Neutrophil (primary cell): ENCODE measurements around the gene GPBP1L1.

Source experiments
- H3K27ac ChIP-seq: fragments of 200-600 bp; sonication (generic); 2 replicates; pipeline ENCODE4 v1.5.1; 2016; ENCODE audit warnings: mild to moderate bottlenecking, moderate library complexity
- H3K27me3 ChIP-seq: fragments of 200-600 bp; sonication (generic); 2 replicates; pipeline ENCODE4 v1.6.0; 2016; ENCODE audit warnings: mild to moderate bottlenecking
- H3K36me3 ChIP-seq: fragments of 200-600 bp; sonication (generic); 2 replicates; pipeline ENCODE4 v1.5.1; 2017
- H3K4me1 ChIP-seq, 2 experiments: fragments of 200-600 bp in 1 of 2; sonication (generic) in 1 of 2; 1 replicate in 1 of 2; 2 replicates in 1 of 2; pipeline versions ENCODE4 v1.5.1 to v1.6.1; 2013 to 2016; ENCODE audit warnings: low read depth in 1 of 2, low read length in 1 of 2, mild to moderate bottlenecking in 1 of 2, moderate library complexity in 1 of 2; ENCODE audit not compliant: control insufficient read depth in 1 of 2, insufficient read depth in 1 of 2
- H3K4me3 ChIP-seq, 2 experiments: fragments of 200-600 bp in 1 of 2; sonication (generic) in 1 of 2; 1 replicate in 1 of 2; 2 replicates in 1 of 2; pipeline ENCODE4 v1.5.1; 2013 to 2016; ENCODE audit warnings: low read depth in 1 of 2, low read length in 1 of 2, mild to moderate bottlenecking in 1 of 2, moderate library complexity in 1 of 2
- H3K9me3 ChIP-seq: fragments of 200-600 bp; sonication (generic); 2 replicates; pipeline ENCODE4 v1.5.1; 2016
- TF ChIP-seq, protein P1 (sequence below): fragments of 200-600 bp; sonication (generic); IDR thresholded peaks from 2 replicates; pipeline ENCODE4 v1.5.1; 2016; ENCODE audit warnings: antibody characterized with exemption

GPBP1L1 gene

DNA sequence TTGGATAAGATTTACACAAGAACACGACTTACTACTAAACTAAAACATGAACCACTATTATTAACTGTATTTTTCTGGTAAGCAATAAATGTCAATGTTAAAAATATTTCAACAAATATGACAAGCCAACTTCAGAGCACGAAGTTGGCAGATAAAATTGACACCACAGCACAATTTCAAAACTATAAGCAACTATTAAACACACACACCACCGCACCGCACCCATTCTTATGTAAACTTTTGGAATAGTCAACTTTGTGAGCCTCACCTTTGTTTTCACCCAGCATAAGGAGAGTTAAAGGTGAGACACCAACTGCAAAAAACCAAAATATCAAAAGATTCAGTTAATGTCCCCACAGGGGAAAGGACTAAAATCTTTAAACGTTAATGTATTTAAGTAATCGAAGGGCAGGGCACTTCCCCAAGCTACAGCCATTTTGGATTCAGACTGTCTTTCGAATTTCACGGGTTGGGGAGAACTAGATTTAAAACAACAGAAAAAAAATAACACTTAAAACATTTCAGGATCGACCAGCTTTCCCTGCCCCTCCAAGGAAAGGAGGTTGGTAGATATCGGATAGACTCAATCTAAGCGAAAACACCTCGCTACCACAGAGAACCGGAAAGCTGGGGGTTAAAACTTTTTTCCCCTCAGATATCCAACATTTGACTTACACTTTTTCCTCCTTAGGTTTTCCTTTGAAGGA is 872 bp downstream of the GPBP1L1 start:
- peaks cover 49 to 50% of the 10 kb centered on the region in 2 experiments for H3K4me1 ChIP-seq
- peak overlapping the region; percentile 86 to 95 for H3K4me3 ChIP-seq
- no peaks in the 10 kb centered on the region for H3K9me3 ChIP-seq
- TF ChIP-seq, protein P1, sequence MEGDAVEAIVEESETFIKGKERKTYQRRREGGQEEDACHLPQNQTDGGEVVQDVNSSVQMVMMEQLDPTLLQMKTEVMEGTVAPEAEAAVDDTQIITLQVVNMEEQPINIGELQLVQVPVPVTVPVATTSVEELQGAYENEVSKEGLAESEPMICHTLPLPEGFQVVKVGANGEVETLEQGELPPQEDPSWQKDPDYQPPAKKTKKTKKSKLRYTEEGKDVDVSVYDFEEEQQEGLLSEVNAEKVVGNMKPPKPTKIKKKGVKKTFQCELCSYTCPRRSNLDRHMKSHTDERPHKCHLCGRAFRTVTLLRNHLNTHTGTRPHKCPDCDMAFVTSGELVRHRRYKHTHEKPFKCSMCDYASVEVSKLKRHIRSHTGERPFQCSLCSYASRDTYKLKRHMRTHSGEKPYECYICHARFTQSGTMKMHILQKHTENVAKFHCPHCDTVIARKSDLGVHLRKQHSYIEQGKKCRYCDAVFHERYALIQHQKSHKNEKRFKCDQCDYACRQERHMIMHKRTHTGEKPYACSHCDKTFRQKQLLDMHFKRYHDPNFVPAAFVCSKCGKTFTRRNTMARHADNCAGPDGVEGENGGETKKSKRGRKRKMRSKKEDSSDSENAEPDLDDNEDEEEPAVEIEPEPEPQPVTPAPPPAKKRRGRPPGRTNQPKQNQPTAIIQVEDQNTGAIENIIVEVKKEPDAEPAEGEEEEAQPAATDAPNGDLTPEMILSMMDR: no peak
- no peaks in the 10 kb centered on the region for H3K36me3 ChIP-seq
- no peaks in the 10 kb centered on the region for H3K27me3 ChIP-seq
- H3K27ac ChIP-seq: peak overlapping the region; percentile 93

DNA sequence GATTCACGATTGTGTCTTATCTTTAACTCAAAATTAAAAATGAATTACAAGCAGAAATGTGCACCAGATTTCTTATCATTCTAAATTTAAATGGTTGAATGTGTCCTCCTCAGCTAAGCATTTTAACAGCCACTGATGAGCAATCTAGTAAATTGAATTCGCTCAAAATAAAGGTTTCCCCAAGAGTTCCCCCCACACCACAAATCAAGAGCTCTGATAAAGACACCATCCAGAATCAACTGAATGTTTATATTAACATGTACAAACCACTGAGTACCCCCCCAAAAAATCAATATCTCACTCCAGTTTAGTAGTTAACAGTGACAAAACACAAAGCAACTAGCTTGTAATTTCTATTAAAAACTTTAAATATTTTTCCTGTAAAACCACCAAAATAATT is 1.9 kb downstream of the GPBP1L1 start:
- TF ChIP-seq, protein P1: no peak
- Histone ChIP-seq H3K4me1 (peaks cover 52% of the 10 kb centered on the region in 2 experiments), H3K4me3 (peak overlapping the region; percentile 86 to 95), H3K36me3 (no peaks in the 10 kb centered on the region), H3K27me3 (no peaks in the 10 kb centered on the region), H3K9me3 (no peaks in the 10 kb centered on the region), H3K27ac (peak overlapping the region; percentile 93)

DNA sequence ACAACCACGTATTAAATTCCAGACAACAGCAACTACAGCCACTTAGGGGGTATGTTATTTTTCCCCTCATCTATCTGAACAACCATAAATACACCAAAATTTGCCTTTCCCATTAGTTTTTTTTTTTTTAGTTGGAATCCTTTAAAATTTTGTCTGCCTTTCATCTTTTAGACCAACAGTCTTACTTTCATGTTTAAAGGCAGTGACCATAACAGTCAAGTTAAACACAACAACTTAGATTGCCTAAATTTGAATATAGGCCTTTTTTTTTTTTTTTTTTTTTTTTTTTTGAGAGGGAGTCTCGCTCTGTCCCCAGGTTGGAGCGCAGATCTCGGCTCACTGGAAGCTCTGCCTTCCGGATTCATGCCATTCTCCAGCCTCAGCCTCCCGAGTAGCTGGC is 3.4 kb downstream of the GPBP1L1 start:
- Histone ChIP-seq H3K36me3 (no peaks in the 10 kb centered on the region), H3K27me3 (no peaks in the 10 kb centered on the region), H3K27ac (peak overlapping the region; percentile 28), H3K4me3 (no peak overlapping the region), H3K9me3 (no peaks in the 10 kb centered on the region), H3K4me1 (peaks cover 47 to 52% of the 10 kb centered on the region in 2 experiments)
- TF ChIP-seq, protein P1: no peak

DNA sequence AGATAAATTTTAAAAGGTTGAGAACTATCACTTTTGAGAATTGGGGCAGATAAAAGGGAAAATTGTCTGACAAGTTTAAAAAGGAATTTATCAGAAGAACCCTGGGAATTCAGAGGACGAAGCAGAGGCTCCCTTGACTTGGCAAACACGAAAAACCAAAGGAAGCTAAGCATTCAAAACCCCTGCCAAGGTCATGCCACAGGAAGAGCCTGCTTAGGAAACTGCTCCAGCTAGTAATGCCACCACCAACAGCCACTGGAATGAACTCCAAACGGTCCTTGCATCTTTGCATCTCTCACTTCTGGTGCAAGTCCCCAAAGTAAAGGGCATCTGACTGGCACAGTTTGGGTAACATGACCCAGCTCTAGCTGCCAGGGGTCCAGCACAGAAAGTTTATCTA is 7.2 kb downstream of the GPBP1L1 start:
- no peaks in the 10 kb centered on the region for H3K27me3 ChIP-seq
- H3K4me1 ChIP-seq: peaks cover 39 to 51% of the 10 kb centered on the region in 2 experiments
- no peaks in the 10 kb centered on the region for H3K9me3 ChIP-seq
- peaks cover 5% of the 10 kb centered on the region for H3K36me3 ChIP-seq
- no peak overlapping the region for H3K4me3 ChIP-seq
- peak overlapping the region; percentile 53 for H3K27ac ChIP-seq
- TF ChIP-seq, protein P1: no peak

DNA sequence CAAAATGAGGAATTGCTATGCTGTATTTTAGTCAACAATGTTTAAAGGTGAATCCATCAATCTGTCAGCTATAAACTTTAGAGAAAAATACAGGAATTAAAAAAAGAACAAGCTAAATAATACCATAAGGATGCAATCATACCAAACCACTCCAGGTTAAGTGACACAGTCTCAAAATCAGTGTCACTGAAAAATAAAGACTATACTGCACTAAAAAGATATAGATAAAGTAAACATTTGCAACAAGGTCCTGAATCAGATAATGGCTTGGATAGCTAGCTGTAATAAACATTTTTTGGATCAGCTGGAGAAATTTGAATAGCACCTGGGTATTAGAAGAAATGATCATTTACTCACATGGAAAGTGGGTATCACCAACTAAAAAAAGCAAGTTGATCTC is 7.8 kb downstream of the GPBP1L1 start:
- Histone ChIP-seq H3K9me3 (no peaks in the 10 kb centered on the region), H3K27ac (no peak overlapping the region), H3K4me1 (peaks cover 35 to 51% of the 10 kb centered on the region in 2 experiments), H3K27me3 (no peaks in the 10 kb centered on the region), H3K4me3 (no peak overlapping the region), H3K36me3 (peaks cover 5% of the 10 kb centered on the region)
- TF ChIP-seq, protein P1: no peak
